Activated naive CD8-positive, alpha-beta T cell treated with anti-CD3 and anti-CD28 coated beads for 36 hours (primary cell): ENCODE results near the gene FKBP7. TPM values are rescaled to one million over a fixed set of nuclear protein-coding genes. Genes with fewer than 3 reads are reported as not detected.

Experiments used
- total RNA-seq, 2 experiments: library from RNA; stranded (reverse); gene quantifications; one replicate each; pipeline ENCODE4 v1.2.3, GENCODE V29; 2021

FKBP7 gene
- total RNA-seq, 2 experiments from 2014 or later, result 3.8 to 4.7 TPM

Other genes starting within 250 kb of the FKBP7 start
- 10 to 100 TPM; 64.7 to 66.1 TPM for gene PRKRA, start 27.4 kb downstream of the FKBP7 start, total RNA-seq
- gene PJVK, start 27.2 kb downstream of the FKBP7 start, total RNA-seq, result 1 to 10 TPM; 2.8 to 3.4 TPM
- gene PLEKHA3, start 1.9 kb upstream of the FKBP7 start, total RNA-seq, result 10 to 100 TPM; 24.9 to 28.1 TPM